Panc1 (cell line): ENCODE data around the gene IGSF5. TPM values are rescaled to one million over a fixed set of nuclear protein-coding genes. Genes with fewer than 3 reads are reported as not detected.

Source experiments
- ATAC-seq: fragments of 200-7000 bp; cut with Tn5 transposase; 2 replicates; pipeline ENCODE4 v1.9.1; 2020; ENCODE audit warnings: mild to moderate bottlenecking, moderate library complexity
- BruUV-seq: library from RNA; stranded (reverse); fragments of 400-500 nt; replicated peaks from 2 replicates; lab custom pipeline; 2021; lab: Mats Ljungman, UMichigan
- CTCF ChIA-PET: fragments of 300-600 bp; sonication (Branson Sonifier 250); formaldehyde crosslinking; loops from one replicate; lab custom pipeline; 2022; ENCODE audit warnings: antibody characterized with exemption; lab: Charles Lee
- POLR2A ChIA-PET: fragments of 300-600 bp; sonication (Branson Sonifier 250); formaldehyde crosslinking; loops from one replicate; lab custom pipeline; 2022; ENCODE audit warnings: antibody characterized with exemption; lab: Charles Lee
- DNase-seq: peaks from one replicate; pipeline ENCODE4 v3.0.0-alpha.2; 2010; ENCODE audit warnings: low read depth, low spot score
- H3K27ac ChIP-seq: 2 replicates; pipeline ENCODE4 v1.5.1; 2011; ENCODE audit warnings: mild to moderate bottlenecking, low read length, inconsistent platforms
- H3K27me3 ChIP-seq: fragments of 200-500 bp; sonication (Bioruptor generic); 2 replicates; pipeline ENCODE4 v1.6.0; 2014; ENCODE audit warnings: low read length, inconsistent platforms; ENCODE audit not compliant: control insufficient read depth, insufficient read depth
- H3K36me3 ChIP-seq: fragments of 200-500 bp; sonication (Bioruptor generic); 2 replicates; pipeline ENCODE4 v1.5.1; 2014; ENCODE audit warnings: inconsistent platforms, mild to moderate bottlenecking, low read length, moderate library complexity; ENCODE audit not compliant: control insufficient read depth, insufficient read depth
- H3K4me1 ChIP-seq: 2 replicates; pipeline ENCODE4 v1.5.1; 2011; ENCODE audit warnings: inconsistent platforms, mild to moderate bottlenecking, low read length, moderate library complexity; ENCODE audit not compliant: control insufficient read depth, insufficient read depth
- H3K4me3 ChIP-seq, 2 experiments: 2 replicates each; pipeline ENCODE4 v1.5.1; 2011 to 2012; ENCODE audit warnings: low read depth in 2 of 2, low read length in 2 of 2, mild to moderate bottlenecking in 2 of 2, inconsistent platforms in 1 of 2, moderate library complexity in 1 of 2
- H3K9me3 ChIP-seq: fragments of 200-500 bp; sonication (Bioruptor generic); 2 replicates; pipeline ENCODE4 v1.5.1; 2014; ENCODE audit warnings: low read depth, mild to moderate bottlenecking, inconsistent platforms, low read length, moderate library complexity; ENCODE audit not compliant: control insufficient read depth, insufficient read depth
- CTCF ChIP-seq: fragments of 450-650 bp; IDR thresholded peaks from 2 replicates; pipeline ENCODE4 v1.5.1; 2017; ENCODE audit warnings: mild to moderate bottlenecking
- POLR2AphosphoS5 ChIP-seq: IDR thresholded peaks from 2 replicates; pipeline ENCODE4 v1.6.1; 2012; ENCODE audit warnings: mild to moderate bottlenecking, low read depth, low read length, moderate library complexity
- SIN3A ChIP-seq: IDR thresholded peaks from 2 replicates; pipeline ENCODE4 v1.6.1; 2012; ENCODE audit warnings: low read depth, mild to moderate bottlenecking, low read length, moderate library complexity, borderline replicate concordance; ENCODE audit not compliant: insufficient read depth
- TCF7L2 ChIP-seq: IDR thresholded peaks from 2 replicates; pipeline ENCODE4 v1.6.1; 2011; ENCODE audit warnings: mild to moderate bottlenecking, low read depth, low read length, inconsistent platforms
- in situ Hi-C: cut with HindIII; loops from 2 replicates; pipeline ENCODE4 v1.10.0; 2016; ENCODE audit warnings: low sequenced_read_pairs, low pct_unique_long_range_greater_than_20kb
- intact Hi-C: fragments of 100-400 bp; cut with micrococcal nuclease; formaldehyde crosslinking; loops from one replicate; pipeline ENCODE4 v1.10.0; 2022; ENCODE audit not compliant: unreplicated experiment
- total RNA-seq: library from RNA; stranded (reverse); gene quantifications from one replicate; pipeline ENCODE4 v1.2.1, GENCODE V29; 2021; ENCODE audit not compliant: unreplicated experiment
- TF ChIP-seq, protein P1 (sequence below), 2 experiments: IDR thresholded peaks; 2 replicates each; pipeline ENCODE4 v1.6.1; 2011 to 2012; ENCODE audit warnings: low read depth in 2 of 2, control low read depth in 1 of 2, low read length in 1 of 2, mild to moderate bottlenecking in 1 of 2, moderate library complexity in 1 of 2; ENCODE audit not compliant: insufficient read depth in 1 of 2

IGSF5 gene
- total RNA-seq, 1 experiment from 2014 or later: not detected

DNA sequence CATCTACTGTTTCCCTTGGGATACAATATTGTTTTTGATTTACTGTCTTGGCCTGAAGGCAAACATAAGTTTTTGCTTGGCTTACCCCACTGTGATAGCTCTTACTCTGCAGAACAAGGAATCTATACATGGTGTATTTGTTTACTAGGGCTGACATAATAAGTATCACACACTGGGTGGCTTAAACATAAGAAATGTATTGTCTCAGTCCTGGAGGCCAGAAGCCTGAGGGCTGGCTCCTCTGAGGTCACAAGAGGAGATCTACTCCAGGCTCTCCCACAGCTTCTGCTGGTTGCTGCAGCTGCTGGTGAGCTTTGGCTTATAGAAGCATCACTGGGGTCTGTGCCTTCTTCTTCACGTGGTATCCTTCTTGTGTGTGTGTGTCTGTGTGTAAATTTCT lies 30.7 kb upstream of the IGSF5 start:
- POLR2A ChIA-PET: no interaction called here
- H3K9me3 ChIP-seq: no peaks in the 10 kb centered on the region
- no peaks in the 10 kb centered on the region for H3K36me3 ChIP-seq
- no peak overlapping the region for H3K4me3 ChIP-seq
- H3K27ac ChIP-seq: no peak overlapping the region
- BruUV-seq: no TSS peak
- H3K4me1 ChIP-seq: no peaks in the 10 kb centered on the region
- CTCF ChIA-PET: no interaction called here
- no peak for ATAC-seq
- TF ChIP-seq SIN3A: no peak
- no peak for TF ChIP-seq TCF7L2
- no peak for TF ChIP-seq POLR2AphosphoS5
- TF ChIP-seq CTCF: no peak
- TF ChIP-seq, protein P1, sequence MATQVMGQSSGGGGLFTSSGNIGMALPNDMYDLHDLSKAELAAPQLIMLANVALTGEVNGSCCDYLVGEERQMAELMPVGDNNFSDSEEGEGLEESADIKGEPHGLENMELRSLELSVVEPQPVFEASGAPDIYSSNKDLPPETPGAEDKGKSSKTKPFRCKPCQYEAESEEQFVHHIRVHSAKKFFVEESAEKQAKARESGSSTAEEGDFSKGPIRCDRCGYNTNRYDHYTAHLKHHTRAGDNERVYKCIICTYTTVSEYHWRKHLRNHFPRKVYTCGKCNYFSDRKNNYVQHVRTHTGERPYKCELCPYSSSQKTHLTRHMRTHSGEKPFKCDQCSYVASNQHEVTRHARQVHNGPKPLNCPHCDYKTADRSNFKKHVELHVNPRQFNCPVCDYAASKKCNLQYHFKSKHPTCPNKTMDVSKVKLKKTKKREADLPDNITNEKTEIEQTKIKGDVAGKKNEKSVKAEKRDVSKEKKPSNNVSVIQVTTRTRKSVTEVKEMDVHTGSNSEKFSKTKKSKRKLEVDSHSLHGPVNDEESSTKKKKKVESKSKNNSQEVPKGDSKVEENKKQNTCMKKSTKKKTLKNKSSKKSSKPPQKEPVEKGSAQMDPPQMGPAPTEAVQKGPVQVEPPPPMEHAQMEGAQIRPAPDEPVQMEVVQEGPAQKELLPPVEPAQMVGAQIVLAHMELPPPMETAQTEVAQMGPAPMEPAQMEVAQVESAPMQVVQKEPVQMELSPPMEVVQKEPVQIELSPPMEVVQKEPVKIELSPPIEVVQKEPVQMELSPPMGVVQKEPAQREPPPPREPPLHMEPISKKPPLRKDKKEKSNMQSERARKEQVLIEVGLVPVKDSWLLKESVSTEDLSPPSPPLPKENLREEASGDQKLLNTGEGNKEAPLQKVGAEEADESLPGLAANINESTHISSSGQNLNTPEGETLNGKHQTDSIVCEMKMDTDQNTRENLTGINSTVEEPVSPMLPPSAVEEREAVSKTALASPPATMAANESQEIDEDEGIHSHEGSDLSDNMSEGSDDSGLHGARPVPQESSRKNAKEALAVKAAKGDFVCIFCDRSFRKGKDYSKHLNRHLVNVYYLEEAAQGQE (IDR thresholded peaks at IDR 0.05; ENCODE audit: insufficient read depth in 1 of 2, low read depth in 2 of 2, low read length in 1 of 2): no peak
- in situ Hi-C loops (no loop called here), intact Hi-C loops (no loop called here)
- DNase-seq: no peak
- H3K27me3 ChIP-seq: no peaks in the 10 kb centered on the region

DNA sequence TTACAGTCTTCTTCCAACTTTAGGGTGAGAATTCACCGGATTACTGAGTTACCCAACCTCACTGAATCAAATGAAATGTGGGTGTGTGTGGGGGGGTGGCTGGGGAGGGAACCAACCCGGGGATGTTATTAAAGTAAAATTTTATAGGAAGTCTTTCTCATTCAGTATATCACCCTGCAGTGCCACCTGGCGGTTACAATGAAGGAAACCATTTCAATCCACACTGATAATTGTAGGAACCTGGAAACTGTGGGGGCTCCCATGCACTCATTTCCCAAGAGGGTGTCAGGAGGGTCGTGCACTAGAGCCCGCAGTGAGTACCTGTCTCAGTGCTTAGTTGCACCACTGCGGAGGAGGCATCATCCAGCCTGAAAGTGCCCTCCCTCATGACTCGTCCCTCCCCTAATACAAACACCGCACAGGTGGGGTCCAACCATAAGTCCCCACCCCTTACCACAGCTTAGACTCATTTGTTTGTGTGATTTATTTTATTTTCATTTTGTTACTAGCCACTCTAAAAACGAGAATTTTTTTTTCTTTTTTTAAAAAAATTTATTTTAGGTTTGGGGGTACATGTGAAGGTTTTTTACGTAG lies 29.1 kb upstream of the IGSF5 start:
- Histone ChIP-seq H3K27me3 (no peaks in the 10 kb centered on the region), H3K9me3 (no peaks in the 10 kb centered on the region), H3K27ac (no peak overlapping the region), H3K4me1 (no peaks in the 10 kb centered on the region), H3K4me3 (no peak overlapping the region), H3K36me3 (no peaks in the 10 kb centered on the region)
- TF ChIP-seq, protein P1 (IDR thresholded peaks at IDR 0.05; ENCODE audit: insufficient read depth in 1 of 2, low read depth in 2 of 2, low read length in 1 of 2): no peak
- TF ChIP-seq CTCF (peak; percentile 71), SIN3A (no peak)
- in situ Hi-C loops: no loop called here
- CTCF ChIA-PET: interaction anchor here (0.7 to 1.3 kb wide), 2 partner anchors 196 to 203 kb away, joined by 3 to 15 read pairs; no protein-coding TSS in a partner anchor
- ATAC-seq (peak; percentile 72; the same call in 1 of the 2 replicates), DNase-seq (no peak)
- BruUV-seq: no TSS peak
- intact Hi-C loops: loop anchor here (1.0 kb wide), 1 partner anchor 198 kb away; no protein-coding TSS in a partner anchor
- POLR2A ChIA-PET: no interaction called here
